K562 (cell line): ENCODE data around the gene MICOS13. TPM values are rescaled to one million over a fixed set of nuclear protein-coding genes. Genes with fewer than 3 reads are reported as not detected.

ENCODE experiments used
- ATAC-seq: fragments of 200-7000 bp; cut with Tn5 transposase; 3 replicates; pipeline ENCODE4 v1.9.1; 2020; ENCODE audit warnings: moderate library complexity
- BruUV-seq: library from RNA; stranded (reverse); fragments of 400-500 nt; replicated peaks from 2 replicates; lab custom pipeline; 2021; lab: Mats Ljungman, UMichigan
- CTCF ChIA-PET: fragments of 300-600 bp; formaldehyde crosslinking; extraction: SDS; loops from one replicate; lab custom pipeline; 2021; ENCODE audit warnings: low intra/inter-chr PET ratio; lab: Yijun Ruan, JAX
- POLR2A ChIA-PET: fragments of 300-600, 350-650 bp; sonication (Branson Sonifier 250); formaldehyde crosslinking; extraction: SDS; loops from one replicate; lab custom pipeline; 2021; ENCODE audit warnings: antibody characterized with exemption, inconsistent platforms; lab: Yijun Ruan, JAX
- DNase-seq, 4 experiments: peaks; one replicate each; pipeline versions ENCODE4 v3.0.0 to v3.0.0-alpha.2; 2011 to 2018; ENCODE audit warnings: low spot score in 3 of 4, mixed read lengths in 3 of 4; ENCODE audit errors: extremely low read depth in 1 of 4
- FAIRE-seq: peaks from 2 replicates; lab custom pipeline; 2011; peaks lifted over from hg19 to GRCh38; lab: Jason Lieb, UNC
- H2AFZ ChIP-seq: 2 replicates; pipeline ENCODE4 v1.6.0; 2011; ENCODE audit warnings: low read depth, low read length, control low read depth, inconsistent platforms
- H3K27ac ChIP-seq: fragments of 200-600 bp; 3 replicates; pipeline ENCODE4 v1.8.0; 2011; ENCODE audit warnings: low read depth, mild to moderate bottlenecking, control low read depth, inconsistent platforms, low read length, moderate library complexity, mixed read lengths; ENCODE audit errors: extremely low read depth
- H3K27me3 ChIP-seq, 2 experiments: fragments of 300-600 bp in 1 of 2; 2 replicates in 1 of 2; 3 replicates in 1 of 2; pipeline versions ENCODE4 v1.6.0 to v1.8.0; 2011; ENCODE audit warnings: inconsistent platforms in 2 of 2, low read length in 2 of 2, mild to moderate bottlenecking in 1 of 2, mixed read lengths in 1 of 2, moderate library complexity in 1 of 2; ENCODE audit not compliant: control insufficient read depth in 2 of 2, insufficient read depth in 2 of 2
- H3K36me3 ChIP-seq: fragments of 300-600 bp; 3 replicates; pipeline ENCODE4 v1.8.0; 2011; ENCODE audit warnings: mild to moderate bottlenecking, low read length, inconsistent platforms; ENCODE audit not compliant: control insufficient read depth, insufficient read depth
- H3K4me1 ChIP-seq, 2 experiments: fragments of 200-600 bp in 1 of 2; replicated peaks in 1 of 2; 2 replicates in 1 of 2; 3 replicates in 1 of 2; pipeline versions ENCODE4 v1.5.1 to v1.8.0; 2011; ENCODE audit warnings: inconsistent platforms in 2 of 2, low read length in 2 of 2, mild to moderate bottlenecking in 1 of 2, mixed read lengths in 1 of 2, moderate library complexity in 1 of 2; ENCODE audit not compliant: control insufficient read depth in 2 of 2, insufficient read depth in 2 of 2
- H3K4me2 ChIP-seq: 2 replicates; pipeline ENCODE4 v1.6.1; 2011; ENCODE audit warnings: low read length, control low read depth, inconsistent platforms, mixed read lengths; ENCODE audit not compliant: insufficient read depth
- H3K4me3 ChIP-seq: fragments of 200-600 bp; sonication (generic), shearing (Covaris generic); 2 replicates; pipeline ENCODE4 v1.5.1; 2016; ENCODE audit warnings: control low read depth, inconsistent platforms
- H3K79me2 ChIP-seq: fragments of 200-600 bp; 3 replicates; pipeline ENCODE4 v1.8.0; 2011; ENCODE audit warnings: low read length, inconsistent platforms; ENCODE audit not compliant: control insufficient read depth, insufficient read depth
- H3K9ac ChIP-seq, 2 experiments: 2 replicates each; pipeline versions ENCODE4 v1.6.0 to v1.6.1; 2011; ENCODE audit warnings: low read depth in 2 of 2, low read length in 2 of 2, control low read depth in 1 of 2, inconsistent platforms in 1 of 2, mild to moderate bottlenecking in 1 of 2, mixed read lengths in 1 of 2; ENCODE audit not compliant: insufficient read depth in 1 of 2
- H3K9me1 ChIP-seq: one replicate; pipeline ENCODE4 v1.6.0; 2011; ENCODE audit warnings: inconsistent platforms, mild to moderate bottlenecking, low read length, moderate library complexity; ENCODE audit not compliant: control insufficient read depth, insufficient read depth
- H3K9me3 ChIP-seq: replicated peaks from 2 replicates; pipeline ENCODE4 v1.5.1; 2011; ENCODE audit warnings: low read depth, low read length, inconsistent platforms; ENCODE audit not compliant: control insufficient read depth, insufficient read depth
- H4K20me1 ChIP-seq: replicated peaks from 2 replicates; pipeline ENCODE4 v1.6.1; 2011; ENCODE audit warnings: low read length, inconsistent platforms, mixed read lengths; ENCODE audit not compliant: control insufficient read depth, insufficient read depth
- CBFA2T3 ChIP-seq: fragments of 450-650 bp; IDR thresholded peaks from 2 replicates; pipeline ENCODE4 v1.6.1; 2017
- CEBPZ ChIP-seq: fragments of 150-350 bp; IDR thresholded peaks from 2 replicates; pipeline ENCODE4 v1.6.1; 2014; ENCODE audit warnings: low read depth, mild to moderate bottlenecking, low read length, borderline replicate concordance
- FOXP4 ChIP-seq: sonication (generic); formaldehyde crosslinking; IDR thresholded peaks from 2 replicates; pipeline ENCODE4 v1.8.0; 2022; ENCODE audit warnings: mild to moderate bottlenecking, missing genetic modification reagents, borderline replicate concordance
- NUFIP1 ChIP-seq: fragments of 450-650 bp; IDR thresholded peaks from 2 replicates; pipeline ENCODE4 v1.6.1; 2018; ENCODE audit not compliant: partially characterized antibody
- PBX2 ChIP-seq, 2 experiments: IDR thresholded peaks in 1 of 2; conservative IDR thresholded peaks in 1 of 2; 2 replicates each; pipeline ENCODE4 v1.6.1; 2016; ENCODE audit warnings: low read depth in 2 of 2, mild to moderate bottlenecking in 1 of 2, missing compliant biosample characterization in 1 of 2, missing genetic modification characterization in 1 of 2, moderate library complexity in 1 of 2
- SRSF1 ChIP-seq: fragments of 200-400 bp; formaldehyde crosslinking; IDR thresholded peaks from 2 replicates; pipeline ENCODE4 v1.6.1; 2017; ENCODE audit warnings: mild to moderate bottlenecking, low read depth, low read length, moderate library complexity
- TCF15 ChIP-seq: fragments of 250-450 bp; sonication (Bioruptor Pico); IDR thresholded peaks from 2 replicates; pipeline ENCODE4 v1.8.0; 2022; ENCODE audit warnings: moderate library complexity, mild to moderate bottlenecking, inconsistent platforms
- ZFP1 ChIP-seq: fragments of 450-650 bp; formaldehyde crosslinking; IDR thresholded peaks from 2 replicates; pipeline ENCODE4 v1.4.0; 2020; ENCODE audit warnings: mild to moderate bottlenecking, mixed read lengths
- ZNF24 ChIP-seq: fragments of 450-650 bp; IDR thresholded peaks from 2 replicates; pipeline ENCODE4 v1.6.1; 2016
- ZNF589 ChIP-seq: fragments of 200-800 bp; sonication (Bioruptor generic); IDR thresholded peaks from 2 replicates; pipeline ENCODE4 v1.6.1; 2016; ENCODE audit warnings: low read depth, missing genetic modification characterization, missing compliant biosample characterization
- ZNF717 ChIP-seq: fragments of 250-450 bp; sonication (Bioruptor Pico); IDR thresholded peaks from 2 replicates; pipeline ENCODE4 v1.5.0; 2021
- whole genome bisulfite sequencing: fragments of 100-300 bp; shearing (Covaris generic); methylation state at CpG from one replicate; pipeline ENCODE4 v1.1.6; 2016; ENCODE audit warnings: low coverage, mixed read lengths; ENCODE audit not compliant: insufficient coverage; ENCODE audit errors: missing lambda C conversion rate; 5-methylcytosine and 5-hydroxymethylcytosine counted together
- in situ Hi-C: fragments of 300-500 bp; cut with MboI; formaldehyde crosslinking; loops from 4 replicates; pipeline ENCODE4 v1.15.0; 2018; ENCODE audit warnings: inconsistent platforms, mixed read lengths
- intact Hi-C: fragments of 100-400 bp; cut with micrococcal nuclease; formaldehyde crosslinking; loops from 2 replicates; pipeline ENCODE4 v1.14.2; 2022
- polyA plus RNA-seq, 8 experiments: library from polyadenylated mRNA; depleted of rRNA in 4 of 8; stranded (reverse) in 5 of 8; unstranded in 3 of 8; fragments of >200 nt; fragmentation: Nextera tagmentation in 2 of 8; fragmentation: Illumina TruSeq in 1 of 8; extraction: Ambion mirVana in 2 of 8; extraction: Trizol in 1 of 8; gene quantifications; 2 replicates each; pipeline versions ENCODE4 v1.2.1 to v1.2.3, GENCODE V29; 2011 to 2014; ENCODE audit warnings: inconsistent platforms in 1 of 8, missing spikeins in 1 of 8
- total RNA-seq, 7 experiments: library from RNA; depleted of rRNA in 6 of 7; stranded (reverse); fragments of >200 nt in 6 of 7; fragmentation: Illumina TruSeq in 2 of 7; extraction: Trizol in 2 of 7; gene quantifications; 2 replicates each; pipeline versions ENCODE4 v1.2.1 to v1.2.3, GENCODE V29; 2011 to 2021; ENCODE audit warnings: low replicate concordance in 1 of 7

The MICOS13 gene
- total and polyA plus RNA-seq, 9 of the 15 experiments (the other 6 are each of a cell fraction or from before 2014, with no cell fraction given), result 15.5 to 220 (median 49.4) TPM

- DNase-seq (no peak), FAIRE-seq (peak; percentile 69), ATAC-seq (no peak)
- Histone ChIP-seq H3K36me3 (peaks cover 6% of the 10 kb centered on the region; the same call in 2 of the 3 replicates), H3K9me1 (no peaks in the 10 kb centered on the region), H3K4me2 (no peak overlapping the region), H3K27me3 (no peaks in the 10 kb centered on the region), H3K9me3 (no peaks in the 10 kb centered on the region), H3K4me1 (peaks cover 25 to 65% of the 10 kb centered on the region in 2 experiments), H2AFZ (no peak overlapping the region), H4K20me1 (0 out of 2 replicates have a peak, but pooled peaks cover 6% of the 10 kb centered on the region), H3K79me2 (peaks cover 12% of the 10 kb centered on the region), H3K9ac (no peak overlapping the region; a peak in 1 of 4 replicates), H3K27ac (no peak overlapping the region), H3K4me3 (no peak overlapping the region)
- BruUV-seq, result no TSS peak
- POLR2A ChIA-PET, result interaction anchor here (0.9 to 1.5 kb wide), 3 partner anchors 40 to 125 kb away, joined by 3 to 6 read pairs (median 3); no protein-coding TSS in a partner anchor
- intact Hi-C loops, result loop anchor here (10.0 kb wide), 1 partner anchor 59 kb away; the partner anchor contains the start of genes SAFB and SAFB2
- CTCF ChIA-PET, result no interaction called here
- WGBS, result 46% methylated on average over 9 of the region's 10 CpGs
- in situ Hi-C loops, result no loop called here
- TF ChIP-seq ZNF589 (CRISPR knock-in tag) (no peak), ZNF717 (no peak), CEBPZ (no peak), ZNF24 (peak; percentile 48; the same call in 1 of the 2 replicates), SRSF1 (no peak), PBX2 (CRISPR knock-in tag; IDR thresholded peaks at IDR 0.05; ENCODE audit: low read depth) (no peak), PBX2 (tag; conservative IDR thresholded peaks at IDR 0.05; ENCODE audit: low read depth) (peak; percentile 86), TCF15 (no peak), ZFP1 (no peak), NUFIP1 (no peak), FOXP4 (CRISPR knock-in tag) (no peak), CBFA2T3 (no peak)
Measured at GRCh38 chr19:5683177-5683886, 3.0 kb upstream of the MICOS13 start.
